GM04503 (cell line): ENCODE measurements around the gene NISCH.

Experiments
- DNase-seq: peaks from one replicate; pipeline ENCODE4 v3.0.0-alpha.2; 2012; ENCODE audit warnings: low read depth

The NISCH gene

GRCh38 chr3:52447512-52448355, 7.7 kb upstream of the NISCH start:
- DNase-seq: no peak

- no peak for DNase-seq
Observed at GRCh38 chr3:52450489-52451236, 4.7 kb upstream of the NISCH start.

GRCh38 chr3:52451237-52452083, 3.9 kb upstream of the NISCH start:
- DNase-seq: no peak

- no peak for DNase-seq
Observed at GRCh38 chr3:52452126-52452525, 3.3 kb upstream of the NISCH start.

GRCh38 chr3:52452570-52453221, 2.7 kb upstream of the NISCH start:
- no peak for DNase-seq

- DNase-seq: no peak
Observed at GRCh38 chr3:52453496-52454249, 1.7 kb upstream of the NISCH start, which contains the start of gene TNNC1. Gene TNNC1, minus strand, starts transcription at chr3:52454041. Its CDS starts 26 bp downstream, at chr3:52454015.

- no peak for DNase-seq
Observed at GRCh38 chr3:52454250-52454937, 1.0 kb upstream of the NISCH start.

GRCh38 chr3:52454938-52455282, 494 bp upstream of the NISCH start:
- DNase-seq: no peak

GRCh38 chr3:52456169-52456799, 880 bp downstream of the NISCH start:
- no peak for DNase-seq

- DNase-seq: no peak
Observed at GRCh38 chr3:52456800-52457183, 1.4 kb downstream of the NISCH start.

- DNase-seq: no peak
Observed at GRCh38 chr3:52458031-52458760, 2.8 kb downstream of the NISCH start.

- no peak for DNase-seq
Observed at GRCh38 chr3:52458770-52459545, 3.6 kb downstream of the NISCH start.

- no peak for DNase-seq
Observed at GRCh38 chr3:52461874-52462273, 6.5 kb downstream of the NISCH start.

- no peak for DNase-seq
Observed at GRCh38 chr3:52463416-52463815, 8.0 kb downstream of the NISCH start.

GRCh38 chr3:52468336-52468735, 12.9 kb downstream of the NISCH start:
- no peak for DNase-seq

- no peak for DNase-seq
Observed at GRCh38 chr3:52469001-52469400, 13.6 kb downstream of the NISCH start.

- DNase-seq: no peak
Observed at GRCh38 chr3:52470920-52471319, 15.5 kb downstream of the NISCH start.

- DNase-seq: no peak
Observed at GRCh38 chr3:52471371-52472238, 16.2 kb downstream of the NISCH start.
